CD4-positive, alpha-beta T cell (primary cell): Measurements from ENCODE around the gene BCDIN3D. TPM values are rescaled to one million over a fixed set of nuclear protein-coding genes. Genes with fewer than 3 reads are reported as not detected.

ENCODE experiments used
- ATAC-seq: fragments of 200-7000 bp; cut with Tn5 transposase; one replicate; pipeline ENCODE4 v1.10.0; 2022; ENCODE audit warnings: mild to moderate bottlenecking; ENCODE audit not compliant: poor library complexity
- CTCF ChIA-PET: fragments of 350-600 bp; sonication (Branson Sonifier 250); formaldehyde crosslinking; loops from one replicate; lab custom pipeline; 2021; ENCODE audit warnings: antibody characterized with exemption, inconsistent platforms; lab: Charles Lee
- POLR2A ChIA-PET: fragments of 350-600 bp; sonication (Branson Sonifier 250); formaldehyde crosslinking; loops from one replicate; lab custom pipeline; 2021; ENCODE audit warnings: antibody characterized with exemption, inconsistent platforms; lab: Charles Lee
- DNase-seq, 14 experiments: peaks; one replicate each; pipeline ENCODE4 v3.0.0-alpha.2; 2013 to 2020; ENCODE audit warnings: mixed read lengths in 2 of 14
- H3K27ac ChIP-seq, 2 donors: one replicate each; pipeline versions ENCODE4 v1.5.1 to v1.7.0; 2013; ENCODE audit warnings: low read length in 2 of 2, low read depth in 1 of 2, mild to moderate bottlenecking in 1 of 2
- H3K27me3 ChIP-seq, 2 experiments: 1 replicate in 1 of 2; 2 replicates in 1 of 2; pipeline versions ENCODE4 v1.6.1 to v1.7.0; 2013; ENCODE audit warnings: low read length in 2 of 2, control low read depth in 1 of 2, mild to moderate bottlenecking in 1 of 2, moderate library complexity in 1 of 2; ENCODE audit not compliant: insufficient read depth in 2 of 2, control insufficient read depth in 1 of 2
- H3K36me3 ChIP-seq: one replicate; pipeline ENCODE4 v1.6.1; 2013; ENCODE audit warnings: low read length, control low read depth; ENCODE audit not compliant: insufficient read depth
- H3K4me1 ChIP-seq: one replicate; pipeline ENCODE4 v1.6.1; 2013; ENCODE audit warnings: low read length, control low read depth; ENCODE audit not compliant: insufficient read depth
- H3K4me3 ChIP-seq: one replicate; pipeline ENCODE4 v1.5.1; 2013; ENCODE audit warnings: mild to moderate bottlenecking, low read length, moderate library complexity
- H3K9me3 ChIP-seq, 2 experiments: 1 replicate in 1 of 2; 2 replicates in 1 of 2; pipeline versions ENCODE4 v1.6.1 to v1.7.0; 2013; ENCODE audit warnings: low read length in 2 of 2, mild to moderate bottlenecking in 2 of 2, control low read depth in 1 of 2, moderate library complexity in 1 of 2; ENCODE audit not compliant: control insufficient read depth in 1 of 2, insufficient read depth in 1 of 2
- H3K27ac Mint-ChIP-seq: one replicate; pipeline ENCODE4 v1.8.0; 2020; ENCODE audit warnings: mixed read lengths
- H3K27me3 Mint-ChIP-seq: one replicate; pipeline ENCODE4 v1.8.0; 2021; ENCODE audit warnings: mixed read lengths
- H3K36me3 Mint-ChIP-seq: one replicate; pipeline ENCODE4 v1.8.0; 2021; ENCODE audit warnings: low read depth, mixed read lengths
- H3K4me1 Mint-ChIP-seq: one replicate; pipeline ENCODE4 v1.8.0; 2021; ENCODE audit warnings: low read depth, mixed read lengths
- H3K4me3 Mint-ChIP-seq: one replicate; pipeline ENCODE4 v1.8.0; 2020; ENCODE audit warnings: mild to moderate bottlenecking, mixed read lengths
- H3K9me3 Mint-ChIP-seq: one replicate; pipeline ENCODE4 v1.8.0; 2020; ENCODE audit warnings: mixed read lengths
- CTCF ChIP-seq: fragments of 200-600 bp; IDR thresholded peaks from one replicate; pipeline ENCODE4 v1.8.0; 2022; ENCODE audit warnings: antibody characterized with exemption, mild to moderate bottlenecking
- intact Hi-C, 2 experiments: fragments of 100-400 bp; cut with DNase I in 1 of 2; cut with micrococcal nuclease in 1 of 2; formaldehyde crosslinking; loops; one replicate each; pipeline versions ENCODE4 v1.15.1 to v1.9.0; 2023 to 2025; cut with DNase I, micrococcal nuclease
- total RNA-seq, 174 experiments: library from RNA in 2 of 174; stranded (reverse) in 2 of 174; gene quantifications; one replicate each; pipeline ENCODE4 v1.2.3 and lab custom pipeline; 2021 to 2026

Gene BCDIN3D
- total RNA-seq, 2 experiments from 2014 or later: 2.8 to 3.9 TPM

- intact Hi-C loops: no loop called here
- CTCF ChIA-PET: no interaction called here
- H3K27ac ChIP-seq: no peak overlapping the region
- DNase-seq (no peak), ATAC-seq (no peak)
- Mint-ChIP-seq H3K27ac (no peak overlapping the region), H3K27me3 (no peaks in the 10 kb centered on the region), H3K36me3 (peaks cover 4% of the 10 kb centered on the region), H3K9me3 (no peaks in the 10 kb centered on the region), H3K4me1 (peaks cover 66% of the 10 kb centered on the region), H3K4me3 (peak overlapping the region; percentile 9)
- no peak for TF ChIP-seq CTCF
- no peak overlapping the region for H3K4me3 ChIP-seq
- POLR2A ChIA-PET: no interaction called here
- no peaks in the 10 kb centered on the region for H3K9me3 ChIP-seq
- H3K27me3 ChIP-seq: no peaks in the 10 kb centered on the region
- H3K36me3 ChIP-seq: peaks cover 4% of the 10 kb centered on the region
- H3K4me1 ChIP-seq: peaks cover 44% of the 10 kb centered on the region
Measured at GRCh38 chr12:49823951-49824350, 19.0 kb downstream of the BCDIN3D start.

DNA sequence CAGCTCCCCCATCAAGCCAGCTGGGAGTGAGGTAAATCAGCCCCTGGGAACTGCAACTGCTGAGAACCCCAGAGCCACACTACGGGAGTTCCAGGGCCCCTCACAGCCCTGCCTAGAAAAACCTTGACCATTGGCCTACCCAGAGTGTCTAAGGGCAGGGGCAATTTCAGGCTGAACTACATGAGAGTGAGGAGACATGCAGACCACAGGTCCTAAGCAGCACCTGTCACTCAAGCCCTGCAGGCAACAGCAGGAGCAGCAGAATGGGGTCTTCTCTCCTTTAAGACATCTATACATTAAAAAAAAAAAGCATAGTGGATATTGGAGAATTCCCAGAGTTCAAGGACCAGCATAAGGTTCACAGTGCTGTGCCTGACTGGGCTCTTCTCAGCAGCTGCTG is 19.6 kb downstream of the BCDIN3D start:
- Mint-ChIP-seq H3K27me3 (no peaks in the 10 kb centered on the region), H3K4me3 (no peak overlapping the region), H3K4me1 (peaks cover 60% of the 10 kb centered on the region), H3K27ac (no peak overlapping the region), H3K9me3 (no peaks in the 10 kb centered on the region), H3K36me3 (peaks cover under 1% of the 10 kb centered on the region)
- no peaks in the 10 kb centered on the region for H3K9me3 ChIP-seq
- ChIA-PET POLR2A (no interaction called here), CTCF (no interaction called here)
- H3K4me1 ChIP-seq: peaks cover 40% of the 10 kb centered on the region
- TF ChIP-seq CTCF: no peak
- DNase-seq (no peak), ATAC-seq (no peak)
- H3K4me3 ChIP-seq: no peak overlapping the region
- intact Hi-C loops: no loop called here
- peaks cover 4% of the 10 kb centered on the region for H3K36me3 ChIP-seq
- no peaks in the 10 kb centered on the region for H3K27me3 ChIP-seq
- no peak overlapping the region for H3K27ac ChIP-seq

- Mint-ChIP-seq H3K27ac (peak overlapping the region; percentile 19), H3K4me3 (peak overlapping the region; percentile 31), H3K9me3 (no peaks in the 10 kb centered on the region), H3K4me1 (peaks cover 48% of the 10 kb centered on the region), H3K27me3 (no peaks in the 10 kb centered on the region), H3K36me3 (no peaks in the 10 kb centered on the region)
- DNase-seq (no peak), ATAC-seq (no peak)
- Histone ChIP-seq H3K9me3 (no peaks in the 10 kb centered on the region), H3K27me3 (no peaks in the 10 kb centered on the region), H3K36me3 (peaks cover 4% of the 10 kb centered on the region), H3K4me1 (peaks cover 27% of the 10 kb centered on the region), H3K27ac (no peak overlapping the region), H3K4me3 (no peak overlapping the region)
- intact Hi-C loops: no loop called here
- TF ChIP-seq CTCF: no peak
- CTCF ChIA-PET: interaction anchor here (0.6 kb wide), 1 partner anchor 57 kb away, joined by 3 read pairs; no protein-coding TSS in a partner anchor
- POLR2A ChIA-PET: interaction anchor here (0.7 to 2.1 kb wide), 4 partner anchors 8 to 80 kb away, joined by 3 to 8 read pairs (median 4); partner anchors contain the start of gene BCDIN3D
Measured at GRCh38 chr12:49821373-49822287, 21.3 kb downstream of the BCDIN3D start.
